Non-pigmented ciliary epithelial cell (primary cell): ENCODE results near the gene ELOVL5.
"Not testable (repeated sequence)": the region's sequence is repeated elsewhere in the genome, so short reads cannot be mapped to it uniquely, and the experiment has no call there.

Source experiments
- DNase-seq: peaks from one replicate; pipeline ENCODE4 v3.0.0-alpha.2; 2010; ENCODE audit warnings: low read depth

ELOVL5 gene

GRCh38 chr6:53328375-53328774, 20.4 kb downstream of the ELOVL5 start:
- no peak for DNase-seq

GRCh38 chr6:53327017-53327395, 21.7 kb downstream of the ELOVL5 start:
- no peak for DNase-seq

- peak; percentile 97 for DNase-seq
These were observed 22.3 kb downstream of the ELOVL5 start for GRCh38 chr6:53326372-53327016.

- no peak for DNase-seq
These were observed 23.0 kb downstream of the ELOVL5 start for GRCh38 chr6:53325785-53326184.

GRCh38 chr6:53322188-53323029, 26.3 kb downstream of the ELOVL5 start:
- DNase-seq: no peak

- no peak for DNase-seq
These were observed 27.0 kb downstream of the ELOVL5 start for GRCh38 chr6:53321701-53322100.

GRCh38 chr6:53320964-53321363, 27.8 kb downstream of the ELOVL5 start:
- DNase-seq: no peak

- DNase-seq: no peak
These were observed 30.3 kb downstream of the ELOVL5 start for GRCh38 chr6:53318429-53318828.

GRCh38 chr6:53317861-53318260, 30.9 kb downstream of the ELOVL5 start:
- no peak for DNase-seq

- DNase-seq: not testable (repeated sequence)
These were observed 31.5 kb downstream of the ELOVL5 start for GRCh38 chr6:53317299-53317698.

GRCh38 chr6:53316142-53316541, 32.6 kb downstream of the ELOVL5 start:
- DNase-seq: no peak

- DNase-seq: no peak
These were observed 33.5 kb downstream of the ELOVL5 start for GRCh38 chr6:53315086-53315724.

GRCh38 chr6:53313784-53314400, 34.9 kb downstream of the ELOVL5 start:
- DNase-seq: peak; percentile 48

GRCh38 chr6:53312355-53312754, 36.4 kb downstream of the ELOVL5 start:
- DNase-seq: no peak

GRCh38 chr6:53311586-53311935, 37.2 kb downstream of the ELOVL5 start:
- no peak for DNase-seq

- no peak for DNase-seq
These were observed 37.8 kb downstream of the ELOVL5 start for GRCh38 chr6:53310771-53311585.

- DNase-seq: no peak
These were observed 38.8 kb downstream of the ELOVL5 start for GRCh38 chr6:53309901-53310300.

- DNase-seq: no peak
These were observed 39.5 kb downstream of the ELOVL5 start for GRCh38 chr6:53309059-53309900.

GRCh38 chr6:53306819-53307347, 41.9 kb downstream of the ELOVL5 start:
- no peak for DNase-seq

- DNase-seq: not testable (repeated sequence)
These were observed 42.5 kb downstream of the ELOVL5 start for GRCh38 chr6:53306217-53306616.
